Suprapubic skin (tissue), 4 donors: Measurements from ENCODE around the gene DCLK2.

Experiments used
- CTCF ChIP-seq, 2 donors: fragments of 200-600 bp in 1 of 2; fragments of 450-650 bp in 1 of 2; sonication (generic) in 1 of 2; IDR thresholded peaks; one replicate each; pipeline ENCODE4 v1.5.1; 2016 to 2019; ENCODE audit warnings: antibody characterized with exemption in 2 of 2, mild to moderate bottlenecking in 1 of 2, moderate library complexity in 1 of 2
- EP300 ChIP-seq: sonication (generic); formaldehyde crosslinking; IDR thresholded peaks from one replicate; pipeline ENCODE4 v1.6.1; 2017; ENCODE audit warnings: antibody characterized with exemption
- POLR2A ChIP-seq, 2 donors: fragments of 450-650 bp; IDR thresholded peaks; one replicate each; pipeline ENCODE4 v1.6.1; 2017; ENCODE audit warnings: antibody characterized with exemption in 2 of 2, mild to moderate bottlenecking in 2 of 2, moderate library complexity in 2 of 2
- POLR2AphosphoS5 ChIP-seq, 3 donors: sonication (generic); formaldehyde crosslinking; IDR thresholded peaks; one replicate each; pipeline ENCODE4 v1.6.1; 2017; ENCODE audit warnings: antibody characterized with exemption in 3 of 3

DNA sequence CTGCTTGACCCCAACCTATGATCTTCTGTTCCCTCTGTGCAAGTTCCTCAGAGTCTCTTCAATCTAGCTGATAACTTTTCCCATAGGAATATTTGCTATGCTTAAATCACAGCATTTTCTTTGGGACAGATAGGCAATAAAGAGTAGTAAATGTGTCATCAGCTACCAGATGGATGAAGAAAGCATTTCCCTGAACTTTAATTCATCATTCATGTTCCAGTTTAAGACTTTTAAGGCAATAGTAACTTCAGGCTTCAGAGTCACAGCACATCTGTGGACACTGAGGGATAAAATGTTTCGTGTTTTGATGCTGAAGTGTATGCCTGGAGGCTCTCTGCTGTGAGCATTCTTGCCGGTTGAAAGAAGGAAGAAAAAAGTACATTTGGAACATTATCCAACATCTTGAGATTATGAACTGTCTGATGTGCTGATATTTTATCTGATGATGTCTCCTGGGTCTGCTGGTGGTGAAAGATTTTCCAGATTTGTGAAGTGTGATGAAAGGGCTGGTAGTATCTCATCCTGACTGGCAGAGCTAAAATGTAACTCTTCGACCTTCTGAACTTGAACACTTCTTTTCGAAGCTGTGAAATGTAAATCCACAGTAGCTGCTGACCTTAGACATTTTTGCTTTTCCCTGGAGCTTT lies 133.7 kb downstream of the DCLK2 start:
- TF ChIP-seq CTCF (IDR thresholded peaks at IDR 0.05) (no peak), POLR2AphosphoS5 (IDR thresholded peaks at IDR 0.05) (no peak), EP300 (no peak), POLR2A (IDR thresholded peaks at IDR 0.05) (no peak)
